WTC11 (cell line): ENCODE results near the gene GADD45B. TPM values are rescaled to one million over a fixed set of nuclear protein-coding genes. Genes with fewer than 3 reads are reported as not detected.
A peak's percentile ranks its signal among the peaks of the same experiment; 100 is the strongest.

ENCODE experiments used
- ATAC-seq: fragments of 200-7000 bp; cut with Tn5 transposase; 2 replicates; pipeline ENCODE4 v1.10.0; 2021; ENCODE audit warnings: mild to moderate bottlenecking, moderate library complexity
- CTCF ChIA-PET: fragments of 300-600 bp; sonication (Branson Sonifier 250); formaldehyde crosslinking; loops from one replicate; lab custom pipeline; 2021; ENCODE audit warnings: antibody characterized with exemption; lab: Charles Lee
- POLR2A ChIA-PET: fragments of 350-600 bp; sonication (Branson Sonifier 250); formaldehyde crosslinking; loops from one replicate; lab custom pipeline; 2021; ENCODE audit warnings: antibody characterized with exemption; lab: Charles Lee
- DNase-seq: peaks from one replicate; pipeline ENCODE4 v3.0.0; 2021; ENCODE audit warnings: low spot score
- H3K27ac Mint-ChIP-seq: 2 replicates; pipeline ENCODE4 v1.8.0; 2021; ENCODE audit warnings: mixed read lengths
- H3K27me3 Mint-ChIP-seq: 2 replicates; pipeline ENCODE4 v1.8.0; 2021; ENCODE audit warnings: low read depth, mild to moderate bottlenecking, moderate library complexity, mixed read lengths
- H3K36me3 Mint-ChIP-seq: 2 replicates; pipeline ENCODE4 v1.8.0; 2021; ENCODE audit warnings: mixed read lengths
- H3K4me1 Mint-ChIP-seq: 2 replicates; pipeline ENCODE4 v1.8.0; 2022; ENCODE audit warnings: mixed read lengths
- H3K4me3 Mint-ChIP-seq: 2 replicates; pipeline ENCODE4 v1.8.0; 2021; ENCODE audit warnings: mild to moderate bottlenecking, moderate library complexity, mixed read lengths
- H3K9me3 Mint-ChIP-seq: 2 replicates; pipeline ENCODE4 v1.8.0; 2021; ENCODE audit warnings: mixed read lengths
- ATF1 ChIP-seq: sonication (generic); formaldehyde crosslinking; IDR thresholded peaks from 2 replicates; pipeline ENCODE4 v1.8.1; 2023; ENCODE audit warnings: mild to moderate bottlenecking, moderate library complexity, missing genetic modification reagents
- EMX1 ChIP-seq: fragments of 250-450 bp; sonication (Bioruptor Pico); IDR thresholded peaks from 2 replicates; pipeline ENCODE4 v1.8.0; 2021; ENCODE audit warnings: mild to moderate bottlenecking
- FOXP1 ChIP-seq: sonication (generic); formaldehyde crosslinking; IDR thresholded peaks from 2 replicates; pipeline ENCODE4 v1.8.0; 2022; ENCODE audit warnings: missing genetic modification reagents, mild to moderate bottlenecking, moderate library complexity, borderline replicate concordance
- GABPB1 ChIP-seq: sonication (generic); formaldehyde crosslinking; IDR thresholded peaks from 2 replicates; pipeline ENCODE4 v1.8.1; 2023; ENCODE audit warnings: mild to moderate bottlenecking, missing genetic modification reagents
- HMGA2 ChIP-seq: fragments of 250-450 bp; sonication (Bioruptor Pico); IDR thresholded peaks from 2 replicates; pipeline ENCODE4 v1.4.0; 2021; ENCODE audit warnings: mild to moderate bottlenecking, moderate library complexity
- NFE2L1 ChIP-seq: sonication (generic); formaldehyde crosslinking; IDR thresholded peaks from 2 replicates; pipeline ENCODE4 v1.8.1; 2023; ENCODE audit warnings: missing genetic modification reagents
- NR3C1 ChIP-seq: sonication (generic); formaldehyde crosslinking; conservative IDR thresholded peaks from 2 replicates; pipeline ENCODE4 v1.8.1; 2023; ENCODE audit warnings: low read depth, mild to moderate bottlenecking, missing genetic modification reagents
- OVOL2 ChIP-seq: fragments of 250-450 bp; sonication (Bioruptor Pico); IDR thresholded peaks from 2 replicates; pipeline ENCODE4 v1.9.0; 2021; ENCODE audit warnings: mild to moderate bottlenecking, borderline replicate concordance
- TEAD4 ChIP-seq: sonication (generic); formaldehyde crosslinking; IDR thresholded peaks from 2 replicates; pipeline ENCODE4 v1.8.0; 2022; ENCODE audit warnings: mild to moderate bottlenecking, missing genetic modification reagents
- TP53 ChIP-seq: sonication (generic); formaldehyde crosslinking; IDR thresholded peaks from 2 replicates; pipeline ENCODE4 v1.8.1; 2023; ENCODE audit warnings: mild to moderate bottlenecking, missing genetic modification reagents
- ZNF263 ChIP-seq: sonication (generic); formaldehyde crosslinking; IDR thresholded peaks from 2 replicates; pipeline ENCODE4 v1.8.1; 2022; ENCODE audit warnings: low read depth, mild to moderate bottlenecking, moderate library complexity, missing genetic modification reagents
- ZNF416 ChIP-seq: fragments of 250-450 bp; sonication (Bioruptor Pico); IDR thresholded peaks from 2 replicates; pipeline ENCODE4 v1.9.0; 2021; ENCODE audit warnings: mild to moderate bottlenecking, inconsistent platforms
- ZNF423 ChIP-seq: fragments of 250-450 bp; sonication (Bioruptor Pico); IDR thresholded peaks from 2 replicates; pipeline ENCODE4 v2.1.2; 2022; ENCODE audit warnings: mild to moderate bottlenecking, moderate library complexity
- total RNA-seq: library from RNA; stranded (reverse); gene quantifications from 3 replicates; pipeline ENCODE4 v1.2.3, GENCODE V29; 2021
- TF ChIP-seq, protein P1 (sequence below): fragments of 250-450 bp; sonication (Bioruptor Pico); IDR thresholded peaks from 2 replicates; pipeline ENCODE4 v1.9.0; 2021; ENCODE audit warnings: moderate library complexity, mild to moderate bottlenecking, inconsistent platforms, borderline replicate concordance
- TF ChIP-seq, protein P2 (sequence below): fragments of 200-600 bp; IDR thresholded peaks from 2 replicates; pipeline ENCODE4 v1.8.0; 2022; ENCODE audit warnings: antibody characterized with exemption
- TF ChIP-seq, protein P3 (sequence below): fragments of 250-450 bp; sonication (Bioruptor Pico); conservative IDR thresholded peaks from 2 replicates; pipeline ENCODE4 v1.9.0; 2021; ENCODE audit warnings: mild to moderate bottlenecking
- TF ChIP-seq, protein P4 (sequence below): sonication (generic); formaldehyde crosslinking; IDR thresholded peaks from 2 replicates; pipeline ENCODE4 v1.8.0; 2022; ENCODE audit warnings: mild to moderate bottlenecking, missing genetic modification reagents
- TF ChIP-seq, protein P5 (sequence below): fragments of 250-450 bp; sonication (Bioruptor Pico); IDR thresholded peaks from 2 replicates; pipeline ENCODE4 v1.9.0; 2021; ENCODE audit warnings: mild to moderate bottlenecking
- TF ChIP-seq, protein P6 (sequence below): sonication (generic); formaldehyde crosslinking; IDR thresholded peaks from 2 replicates; pipeline ENCODE4 v1.8.0; 2022; ENCODE audit warnings: missing genetic modification reagents

GADD45B gene
- total RNA-seq, 1 experiment from 2014 or later = 17.9 TPM

DNA sequence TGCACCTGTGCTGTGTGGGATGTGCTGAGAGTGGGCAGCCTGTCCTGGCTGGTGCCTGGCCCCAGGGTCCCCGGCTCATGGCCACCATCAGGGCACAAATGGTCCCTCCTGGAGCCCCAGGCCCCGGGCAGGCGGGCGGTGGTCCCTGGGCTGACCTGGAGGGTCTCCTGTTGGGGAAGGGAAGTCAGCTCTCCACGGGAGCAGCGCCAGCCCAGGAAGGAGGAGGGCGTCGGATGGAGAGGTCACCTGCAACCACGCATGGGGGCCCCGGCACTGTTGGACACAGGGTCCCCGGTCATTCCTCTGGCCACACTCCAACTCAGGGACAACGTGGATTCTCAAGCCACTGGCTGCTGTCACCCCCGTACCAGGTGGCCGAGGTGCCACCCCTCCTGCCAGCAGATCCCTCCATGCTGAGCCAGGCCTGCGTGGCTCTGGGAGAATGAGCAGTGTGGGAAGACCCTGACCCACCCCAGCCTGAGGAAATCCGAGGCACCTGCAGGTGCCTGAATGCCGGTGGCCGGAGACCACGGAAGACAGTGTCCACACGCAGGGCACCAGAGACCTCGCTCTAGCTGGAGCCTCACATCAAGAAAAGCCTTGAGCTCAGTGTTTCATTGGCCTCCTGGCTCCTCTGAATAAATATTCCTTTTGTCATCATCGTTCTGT lies 32.7 kb upstream of the GADD45B start (continued):
- TF ChIP-seq NFE2L1 (CRISPR knock-in tag) = no peak
- TF ChIP-seq OVOL2 (CRISPR knock-in tag) = no peak
- TF ChIP-seq, protein P1, sequence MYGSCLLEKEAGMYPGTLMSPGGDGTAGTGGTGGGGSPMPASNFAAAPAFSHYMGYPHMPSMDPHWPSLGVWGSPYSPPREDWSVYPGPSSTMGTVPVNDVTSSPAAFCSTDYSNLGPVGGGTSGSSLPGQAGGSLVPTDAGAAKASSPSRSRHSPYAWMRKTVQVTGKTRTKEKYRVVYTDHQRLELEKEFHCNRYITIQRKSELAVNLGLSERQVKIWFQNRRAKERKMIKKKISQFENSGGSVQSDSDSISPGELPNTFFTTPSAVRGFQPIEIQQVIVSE (CRISPR knock-in tag) = no peak
- TF ChIP-seq, protein P2, sequence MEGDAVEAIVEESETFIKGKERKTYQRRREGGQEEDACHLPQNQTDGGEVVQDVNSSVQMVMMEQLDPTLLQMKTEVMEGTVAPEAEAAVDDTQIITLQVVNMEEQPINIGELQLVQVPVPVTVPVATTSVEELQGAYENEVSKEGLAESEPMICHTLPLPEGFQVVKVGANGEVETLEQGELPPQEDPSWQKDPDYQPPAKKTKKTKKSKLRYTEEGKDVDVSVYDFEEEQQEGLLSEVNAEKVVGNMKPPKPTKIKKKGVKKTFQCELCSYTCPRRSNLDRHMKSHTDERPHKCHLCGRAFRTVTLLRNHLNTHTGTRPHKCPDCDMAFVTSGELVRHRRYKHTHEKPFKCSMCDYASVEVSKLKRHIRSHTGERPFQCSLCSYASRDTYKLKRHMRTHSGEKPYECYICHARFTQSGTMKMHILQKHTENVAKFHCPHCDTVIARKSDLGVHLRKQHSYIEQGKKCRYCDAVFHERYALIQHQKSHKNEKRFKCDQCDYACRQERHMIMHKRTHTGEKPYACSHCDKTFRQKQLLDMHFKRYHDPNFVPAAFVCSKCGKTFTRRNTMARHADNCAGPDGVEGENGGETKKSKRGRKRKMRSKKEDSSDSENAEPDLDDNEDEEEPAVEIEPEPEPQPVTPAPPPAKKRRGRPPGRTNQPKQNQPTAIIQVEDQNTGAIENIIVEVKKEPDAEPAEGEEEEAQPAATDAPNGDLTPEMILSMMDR = no peak
- TF ChIP-seq TP53 = no peak
- TF ChIP-seq ZNF416 (CRISPR knock-in tag) = no peak
- no peak for TF ChIP-seq ZNF263 (CRISPR knock-in tag)
- TF ChIP-seq EMX1 = no peak
- no peak for TF ChIP-seq TEAD4 (CRISPR knock-in tag)
- TF ChIP-seq, protein P3, sequence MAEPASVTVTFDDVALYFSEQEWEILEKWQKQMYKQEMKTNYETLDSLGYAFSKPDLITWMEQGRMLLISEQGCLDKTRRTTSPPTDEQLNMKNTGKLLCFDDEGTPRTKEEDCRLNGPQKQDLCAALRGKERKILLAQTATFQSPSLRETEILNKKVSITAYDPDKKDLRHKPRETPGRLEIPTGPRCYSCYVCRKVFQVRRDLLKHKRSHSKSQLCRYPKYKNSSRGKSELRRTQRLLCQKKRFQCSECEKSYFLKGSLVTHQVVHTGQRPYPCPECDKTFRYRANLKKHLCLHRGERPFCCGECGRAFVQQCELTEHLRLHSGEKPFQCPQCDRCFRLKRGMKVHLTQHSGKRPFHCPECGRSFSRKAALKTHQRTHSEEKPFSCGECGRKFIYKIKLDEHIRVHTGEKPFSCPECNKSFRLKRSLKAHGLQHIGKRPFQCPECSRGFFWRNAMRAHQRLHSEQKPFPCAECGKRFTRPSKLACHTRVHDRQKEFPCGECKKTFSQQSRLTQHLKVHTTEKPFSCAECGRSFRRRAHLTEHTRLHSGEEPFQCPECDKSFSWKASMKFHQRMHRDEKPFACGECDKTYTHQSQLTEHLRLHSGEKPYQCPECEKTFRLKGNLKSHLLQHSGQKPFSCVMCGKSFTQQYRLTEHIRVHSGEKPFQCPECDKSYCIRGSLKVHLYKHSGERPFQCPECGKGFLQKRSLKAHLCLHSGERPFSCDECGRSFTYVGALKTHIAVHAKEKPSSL = no peak

DNA sequence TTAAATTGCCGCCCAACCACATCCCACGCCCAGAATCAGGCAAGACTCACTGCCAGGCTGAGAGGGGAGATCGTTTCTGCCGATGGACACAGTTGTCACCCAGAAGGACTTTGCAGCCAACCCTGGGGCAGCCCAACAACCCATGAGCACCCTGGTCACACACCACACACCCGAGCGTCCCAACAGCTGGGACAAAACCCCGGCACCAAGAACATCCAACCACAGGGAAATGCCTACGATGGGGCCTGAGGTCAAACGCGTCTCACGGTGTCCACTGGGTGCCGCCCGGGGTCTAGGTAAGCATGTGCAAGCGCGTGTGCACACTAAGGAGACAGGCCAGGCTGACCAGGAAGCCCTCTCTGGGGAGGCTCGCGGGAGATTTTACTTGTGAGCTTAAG lies 32.1 kb upstream of the GADD45B start:
- ATAC-seq = no peak

DNA sequence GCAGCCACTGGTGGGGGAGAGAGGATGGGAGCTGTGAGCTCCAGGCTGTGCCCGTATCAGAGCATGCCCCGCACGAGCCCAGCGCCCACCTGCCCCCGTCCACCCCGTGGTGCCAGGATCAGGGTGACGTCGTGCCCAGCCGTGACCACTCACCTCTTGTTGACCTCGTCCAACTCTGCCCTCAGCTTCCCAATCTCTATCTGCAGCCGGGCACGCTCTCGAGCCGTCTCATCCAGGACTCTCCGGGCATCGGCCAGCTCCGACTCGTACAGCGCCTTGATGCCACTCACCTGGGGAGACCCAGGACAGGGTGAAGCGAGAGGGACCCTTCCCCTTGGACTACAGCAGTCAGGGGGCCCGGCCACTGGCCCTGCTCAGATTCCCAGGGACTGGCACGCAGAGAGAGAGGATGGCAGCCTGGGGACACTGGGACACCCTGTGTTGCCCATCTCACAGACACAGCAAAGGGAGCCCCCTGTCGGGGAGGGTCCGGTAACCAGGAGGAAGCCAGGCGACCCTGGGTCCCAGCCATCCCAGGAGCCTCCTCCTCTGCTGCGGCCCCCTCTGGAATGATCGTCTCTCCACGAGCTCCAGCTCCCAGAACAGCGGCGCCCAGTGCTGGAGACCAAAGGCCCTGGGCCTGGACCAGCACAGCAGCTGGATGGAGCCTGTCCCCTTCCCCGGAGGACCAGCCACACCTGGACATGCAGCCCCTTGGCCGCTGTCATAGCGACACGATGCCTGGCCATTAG lies 31.5 kb upstream of the GADD45B start:
- ChIA-PET POLR2A (no interaction called here), CTCF (no interaction called here)
- DNase-seq (no peak), ATAC-seq (no peak)
- H3K9me3 Mint-ChIP-seq = no peaks in the 10 kb centered on the region
- no peaks in the 10 kb centered on the region for H3K27me3 Mint-ChIP-seq
- 0 out of 2 replicates have a peak overlapping the region, but pooled peaks have one; percentile 74 for H3K27ac Mint-ChIP-seq
- peaks cover 16% of the 10 kb centered on the region for H3K36me3 Mint-ChIP-seq
- H3K4me3 Mint-ChIP-seq = no peak overlapping the region
- peaks cover 6% of the 10 kb centered on the region for H3K4me1 Mint-ChIP-seq
- TF ChIP-seq NR3C1 (CRISPR knock-in tag) (no peak), ATF1 (CRISPR knock-in tag) (no peak), ZNF423 (CRISPR knock-in tag) (no peak), HMGA2 (CRISPR knock-in tag) (no peak), FOXP1 (CRISPR knock-in tag) (no peak)
- TF ChIP-seq, protein P4, sequence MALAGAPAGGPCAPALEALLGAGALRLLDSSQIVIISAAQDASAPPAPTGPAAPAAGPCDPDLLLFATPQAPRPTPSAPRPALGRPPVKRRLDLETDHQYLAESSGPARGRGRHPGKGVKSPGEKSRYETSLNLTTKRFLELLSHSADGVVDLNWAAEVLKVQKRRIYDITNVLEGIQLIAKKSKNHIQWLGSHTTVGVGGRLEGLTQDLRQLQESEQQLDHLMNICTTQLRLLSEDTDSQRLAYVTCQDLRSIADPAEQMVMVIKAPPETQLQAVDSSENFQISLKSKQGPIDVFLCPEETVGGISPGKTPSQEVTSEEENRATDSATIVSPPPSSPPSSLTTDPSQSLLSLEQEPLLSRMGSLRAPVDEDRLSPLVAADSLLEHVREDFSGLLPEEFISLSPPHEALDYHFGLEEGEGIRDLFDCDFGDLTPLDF = no peak
- TF ChIP-seq, protein P5, sequence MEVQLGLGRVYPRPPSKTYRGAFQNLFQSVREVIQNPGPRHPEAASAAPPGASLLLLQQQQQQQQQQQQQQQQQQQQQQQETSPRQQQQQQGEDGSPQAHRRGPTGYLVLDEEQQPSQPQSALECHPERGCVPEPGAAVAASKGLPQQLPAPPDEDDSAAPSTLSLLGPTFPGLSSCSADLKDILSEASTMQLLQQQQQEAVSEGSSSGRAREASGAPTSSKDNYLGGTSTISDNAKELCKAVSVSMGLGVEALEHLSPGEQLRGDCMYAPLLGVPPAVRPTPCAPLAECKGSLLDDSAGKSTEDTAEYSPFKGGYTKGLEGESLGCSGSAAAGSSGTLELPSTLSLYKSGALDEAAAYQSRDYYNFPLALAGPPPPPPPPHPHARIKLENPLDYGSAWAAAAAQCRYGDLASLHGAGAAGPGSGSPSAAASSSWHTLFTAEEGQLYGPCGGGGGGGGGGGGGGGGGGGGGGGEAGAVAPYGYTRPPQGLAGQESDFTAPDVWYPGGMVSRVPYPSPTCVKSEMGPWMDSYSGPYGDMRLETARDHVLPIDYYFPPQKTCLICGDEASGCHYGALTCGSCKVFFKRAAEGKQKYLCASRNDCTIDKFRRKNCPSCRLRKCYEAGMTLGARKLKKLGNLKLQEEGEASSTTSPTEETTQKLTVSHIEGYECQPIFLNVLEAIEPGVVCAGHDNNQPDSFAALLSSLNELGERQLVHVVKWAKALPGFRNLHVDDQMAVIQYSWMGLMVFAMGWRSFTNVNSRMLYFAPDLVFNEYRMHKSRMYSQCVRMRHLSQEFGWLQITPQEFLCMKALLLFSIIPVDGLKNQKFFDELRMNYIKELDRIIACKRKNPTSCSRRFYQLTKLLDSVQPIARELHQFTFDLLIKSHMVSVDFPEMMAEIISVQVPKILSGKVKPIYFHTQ (CRISPR knock-in tag) = no peak

More for the DNA sequence above, 32.1 kb upstream of the GADD45B start:
- peaks cover 16% of the 10 kb centered on the region for H3K36me3 Mint-ChIP-seq
- H3K27me3 Mint-ChIP-seq = no peaks in the 10 kb centered on the region
- no peaks in the 10 kb centered on the region for H3K9me3 Mint-ChIP-seq
- H3K4me3 Mint-ChIP-seq = no peak overlapping the region
- no peak for TF ChIP-seq GABPB1 (CRISPR knock-in tag)
- TF ChIP-seq, protein P6, sequence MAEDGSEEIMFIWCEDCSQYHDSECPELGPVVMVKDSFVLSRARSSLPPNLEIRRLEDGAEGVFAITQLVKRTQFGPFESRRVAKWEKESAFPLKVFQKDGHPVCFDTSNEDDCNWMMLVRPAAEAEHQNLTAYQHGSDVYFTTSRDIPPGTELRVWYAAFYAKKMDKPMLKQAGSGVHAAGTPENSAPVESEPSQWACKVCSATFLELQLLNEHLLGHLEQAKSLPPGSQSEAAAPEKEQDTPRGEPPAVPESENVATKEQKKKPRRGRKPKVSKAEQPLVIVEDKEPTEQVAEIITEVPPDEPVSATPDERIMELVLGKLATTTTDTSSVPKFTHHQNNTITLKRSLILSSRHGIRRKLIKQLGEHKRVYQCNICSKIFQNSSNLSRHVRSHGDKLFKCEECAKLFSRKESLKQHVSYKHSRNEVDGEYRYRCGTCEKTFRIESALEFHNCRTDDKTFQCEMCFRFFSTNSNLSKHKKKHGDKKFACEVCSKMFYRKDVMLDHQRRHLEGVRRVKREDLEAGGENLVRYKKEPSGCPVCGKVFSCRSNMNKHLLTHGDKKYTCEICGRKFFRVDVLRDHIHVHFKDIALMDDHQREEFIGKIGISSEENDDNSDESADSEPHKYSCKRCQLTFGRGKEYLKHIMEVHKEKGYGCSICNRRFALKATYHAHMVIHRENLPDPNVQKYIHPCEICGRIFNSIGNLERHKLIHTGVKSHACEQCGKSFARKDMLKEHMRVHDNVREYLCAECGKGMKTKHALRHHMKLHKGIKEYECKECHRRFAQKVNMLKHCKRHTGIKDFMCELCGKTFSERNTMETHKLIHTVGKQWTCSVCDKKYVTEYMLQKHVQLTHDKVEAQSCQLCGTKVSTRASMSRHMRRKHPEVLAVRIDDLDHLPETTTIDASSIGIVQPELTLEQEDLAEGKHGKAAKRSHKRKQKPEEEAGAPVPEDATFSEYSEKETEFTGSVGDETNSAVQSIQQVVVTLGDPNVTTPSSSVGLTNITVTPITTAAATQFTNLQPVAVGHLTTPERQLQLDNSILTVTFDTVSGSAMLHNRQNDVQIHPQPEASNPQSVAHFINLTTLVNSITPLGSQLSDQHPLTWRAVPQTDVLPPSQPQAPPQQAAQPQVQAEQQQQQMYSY = no peak
- no peak for TF ChIP-seq ATF1 (CRISPR knock-in tag)
- CTCF ChIA-PET = no interaction called here
- peaks cover 6% of the 10 kb centered on the region for H3K4me1 Mint-ChIP-seq
- POLR2A ChIA-PET = no interaction called here
- no peak overlapping the region for H3K27ac Mint-ChIP-seq
- DNase-seq = no peak
